ENCODE measurements around the gene KCNN1.
"Not testable (repeated sequence)": the region's sequence is repeated elsewhere in the genome, so short reads cannot be mapped to it uniquely, and the experiment has no call there.

Gene KCNN1

GRCh38 chr19:18001777-18002345 is 35.0 kb downstream of the KCNN1 start:
- DNase-seq = no peak

GRCh38 chr19:18002347-18002850 is 35.5 kb downstream of the KCNN1 start:
- DNase-seq = no peak

GRCh38 chr19:18005750-18006149 is 38.8 kb downstream of the KCNN1 start:
- not testable (repeated sequence) for DNase-seq

- DNase-seq = peak; percentile 39
Measured at GRCh38 chr19:18007044-18007916, 40.4 kb downstream of the KCNN1 start.

DNA sequence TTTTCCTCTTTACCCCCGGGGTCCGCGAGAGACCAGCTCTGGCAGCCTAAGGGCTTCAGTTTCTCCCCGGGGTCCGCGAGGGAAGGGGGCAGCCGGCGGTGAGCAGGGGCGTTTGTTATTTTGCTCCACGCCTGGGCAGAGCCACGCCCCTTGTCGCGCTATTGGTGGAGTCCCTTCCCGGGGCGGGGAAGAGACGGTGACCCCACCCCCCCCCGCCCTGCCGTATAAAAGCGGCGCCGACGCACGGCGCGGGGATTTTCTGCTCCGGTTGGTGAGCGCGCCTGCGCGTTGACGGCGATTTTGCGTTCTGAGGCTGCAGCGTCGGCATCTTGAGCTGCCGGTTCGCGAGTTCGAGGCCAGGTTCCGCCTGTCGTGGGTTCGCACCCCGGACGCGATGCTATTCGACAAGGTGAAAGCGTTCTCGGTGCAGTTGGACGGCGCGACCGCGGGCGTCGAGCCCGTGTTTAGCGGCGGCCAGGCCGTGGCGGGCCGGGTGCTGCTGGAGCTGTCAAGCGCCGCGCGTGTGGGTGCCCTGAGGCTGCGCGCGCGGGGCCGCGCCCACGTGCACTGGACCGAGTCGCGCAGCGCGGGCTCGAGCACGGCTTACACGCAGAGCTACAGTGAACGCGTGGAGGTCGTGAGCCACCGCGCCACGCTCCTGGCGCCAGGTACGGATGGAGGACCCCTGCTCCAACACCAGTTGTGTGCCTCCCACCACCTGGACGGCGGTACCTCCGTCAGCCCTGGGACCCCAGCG is 41.2 kb downstream of the KCNN1 start, which contains the start of gene ARRDC2:
ARRDC2 (plus strand) TSS at position 254 of the 757 bp plus-strand sequence; CDS start at position 395, 141 bp downstream.
- DNase-seq = peak; percentile 86

DNA sequence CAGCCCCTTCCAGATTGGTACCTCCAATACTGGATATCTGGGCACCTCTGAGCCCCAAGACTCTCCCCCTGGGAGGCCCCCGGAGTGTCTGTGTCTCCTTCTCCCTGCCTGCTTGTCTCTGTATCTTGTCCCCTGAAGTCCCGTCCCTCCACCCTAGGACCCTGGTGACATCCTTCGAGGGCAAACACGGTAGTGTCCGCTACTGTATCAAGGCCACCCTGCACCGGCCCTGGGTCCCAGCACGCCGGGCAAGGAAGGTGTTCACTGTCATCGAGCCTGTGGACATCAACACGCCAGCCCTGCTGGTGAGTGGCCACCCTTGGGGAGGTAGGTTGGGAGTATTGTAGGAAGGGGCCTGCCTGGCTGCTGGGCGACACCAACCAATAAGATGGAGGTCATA is 41.9 kb downstream of the KCNN1 start:
- no peak for DNase-seq

DNA sequence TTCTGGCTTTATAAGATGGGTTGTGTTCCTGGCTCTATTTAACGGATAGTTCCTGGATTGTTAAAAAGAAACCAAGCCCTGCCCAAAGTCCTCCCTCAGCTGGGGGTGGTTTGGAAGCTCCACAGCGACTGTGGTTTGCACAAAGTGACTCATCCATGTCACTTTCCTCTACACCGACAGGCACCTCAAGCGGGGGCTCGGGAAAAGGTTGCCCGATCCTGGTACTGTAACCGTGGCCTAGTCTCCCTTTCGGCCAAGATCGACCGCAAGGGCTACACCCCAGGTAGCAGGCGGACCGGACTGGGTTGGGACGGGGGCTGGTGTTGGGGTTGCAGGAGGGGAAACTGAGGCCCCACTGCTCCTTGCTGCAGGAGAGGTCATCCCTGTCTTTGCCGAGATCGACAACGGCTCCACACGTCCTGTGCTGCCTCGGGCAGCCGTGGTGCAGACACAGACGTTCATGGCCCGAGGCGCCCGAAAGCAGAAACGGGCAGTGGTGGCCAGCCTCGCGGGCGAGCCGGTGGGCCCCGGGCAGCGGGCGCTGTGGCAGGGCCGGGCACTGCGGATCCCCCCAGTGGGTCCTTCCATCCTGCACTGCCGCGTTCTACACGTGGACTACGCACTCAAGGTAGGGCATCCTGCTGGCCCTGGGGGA is 42.6 kb downstream of the KCNN1 start:
- DNase-seq = no peak

DNA sequence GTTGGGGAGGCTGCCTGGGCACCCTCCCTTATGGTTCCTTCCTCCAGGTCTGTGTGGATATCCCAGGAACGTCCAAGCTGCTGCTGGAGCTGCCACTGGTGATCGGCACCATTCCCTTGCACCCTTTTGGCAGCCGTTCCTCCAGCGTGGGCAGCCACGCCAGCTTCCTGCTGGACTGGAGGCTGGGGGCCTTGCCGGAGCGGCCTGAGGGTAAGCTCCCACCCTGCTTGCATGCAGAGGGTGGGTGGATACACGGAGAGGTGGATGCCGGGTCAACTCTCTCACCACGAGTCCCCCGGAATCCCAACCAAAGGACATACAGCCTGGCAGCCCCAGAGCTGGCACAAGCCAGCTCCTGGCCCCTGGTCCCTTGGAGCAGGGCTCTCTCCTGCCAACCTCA is 43.2 kb downstream of the KCNN1 start:
- DNase-seq = no peak

DNA sequence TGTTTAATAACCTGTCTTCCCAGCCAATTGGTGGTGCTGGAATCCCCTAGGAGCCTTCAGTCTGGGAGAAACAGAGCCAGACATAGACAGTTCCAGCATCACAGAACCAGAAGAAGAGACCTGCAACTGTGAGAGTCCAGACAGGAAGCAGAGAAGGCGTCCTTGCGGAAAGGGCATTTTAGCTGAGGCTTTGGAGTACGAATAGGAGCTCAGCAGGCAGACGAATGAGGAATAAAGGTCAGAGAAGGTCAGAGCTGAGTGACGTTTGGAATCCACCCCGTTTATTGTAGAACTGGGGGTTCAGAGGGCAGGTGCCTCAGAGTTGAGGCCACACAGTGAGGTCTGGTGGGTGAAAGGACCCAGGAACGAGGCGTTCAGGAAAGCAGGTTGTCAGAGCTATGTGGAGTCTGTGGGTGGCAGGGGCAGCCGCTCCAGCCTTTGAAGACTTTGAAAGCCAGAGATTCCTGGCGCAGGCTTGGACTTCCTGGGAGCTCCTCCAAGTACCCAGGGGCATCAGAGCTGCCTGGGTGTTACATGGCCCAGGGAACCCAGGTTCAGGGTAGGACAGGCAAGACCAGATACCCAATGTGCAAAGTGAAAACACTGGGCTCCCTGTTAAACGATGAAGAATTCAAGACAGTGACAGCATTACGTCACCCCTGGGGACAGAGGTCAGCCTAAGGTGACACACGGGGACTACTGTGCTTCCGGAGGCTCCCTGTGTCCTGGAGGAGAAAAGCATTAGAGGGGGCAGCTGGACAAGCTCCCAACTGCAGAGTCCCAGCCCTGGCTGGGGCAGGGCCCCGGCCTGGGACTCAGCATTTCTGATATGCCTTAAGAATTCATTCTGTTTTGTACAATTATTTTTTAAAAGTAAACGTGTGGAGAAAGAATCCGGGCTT is 46.6 kb downstream of the KCNN1 start:
- no peak for DNase-seq

DNA sequence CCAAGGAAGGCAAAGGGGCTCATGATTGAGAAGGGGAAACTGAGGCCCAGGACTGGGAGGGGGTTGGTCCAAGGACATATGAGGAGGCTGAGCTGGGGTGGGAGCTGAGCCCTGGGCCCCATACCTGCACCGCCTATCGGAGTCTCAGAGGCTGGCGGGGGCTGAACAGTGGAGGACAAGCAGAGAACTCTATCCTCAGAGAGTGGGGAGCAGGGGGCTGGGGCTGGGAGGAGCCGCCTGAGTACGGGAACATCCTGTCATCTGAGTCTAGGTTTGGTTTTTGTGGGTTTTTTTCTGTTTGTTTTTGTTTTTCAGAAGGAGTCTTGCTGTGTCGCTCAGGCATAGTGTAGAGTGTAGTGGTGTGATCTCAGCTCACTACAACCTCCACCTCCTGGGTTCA is 47.3 kb downstream of the KCNN1 start:
- no peak for DNase-seq

GRCh38 chr19:18016209-18016910 is 49.5 kb downstream of the KCNN1 start:
- no peak for DNase-seq

DNA sequence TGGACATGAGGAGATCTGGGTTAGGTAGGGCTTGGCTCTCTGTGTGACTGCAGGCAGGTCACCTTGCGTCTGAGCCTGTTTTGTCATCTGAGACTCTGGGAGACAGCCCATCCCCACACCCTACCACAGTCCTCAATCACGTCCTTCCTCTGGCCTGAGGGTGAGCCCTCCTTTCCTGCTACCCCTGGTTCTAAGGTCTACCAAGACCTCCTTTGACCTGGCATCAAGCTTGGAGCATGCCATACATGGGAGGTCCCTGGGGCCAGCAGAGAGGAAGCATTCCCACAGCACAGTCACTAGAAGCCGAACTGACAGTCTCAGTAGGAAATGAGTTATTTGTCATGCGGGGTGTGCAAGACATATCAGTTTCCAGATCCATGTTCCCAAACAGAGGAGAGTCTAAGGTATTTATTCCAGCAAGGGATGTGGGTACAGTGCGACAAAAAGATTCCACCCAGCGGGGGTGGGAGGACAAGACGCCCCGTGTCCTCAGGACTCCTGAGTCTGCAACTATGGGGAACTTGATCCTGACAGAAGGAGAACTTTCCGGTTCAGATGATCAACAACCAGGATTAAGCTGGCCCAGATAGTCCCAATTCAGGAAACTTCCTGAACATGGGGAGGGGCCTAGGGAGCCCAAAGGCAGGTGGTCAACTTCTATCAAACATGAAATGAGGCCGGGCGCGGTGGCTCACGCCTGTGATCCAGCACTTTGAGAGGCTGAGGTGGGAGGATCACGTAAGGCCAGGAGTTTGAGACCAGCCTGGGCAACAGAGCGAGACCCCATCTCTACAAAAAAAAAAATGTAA is 50.6 kb downstream of the KCNN1 start:
- no peak for DNase-seq

GRCh38 chr19:18020212-18021085 is 53.5 kb downstream of the KCNN1 start:
- DNase-seq = no peak

GRCh38 chr19:18021121-18021755 is 54.3 kb downstream of the KCNN1 start:
- DNase-seq = no peak

- no peak for DNase-seq
Measured at GRCh38 chr19:18023622-18024251, 56.8 kb downstream of the KCNN1 start.

DNA sequence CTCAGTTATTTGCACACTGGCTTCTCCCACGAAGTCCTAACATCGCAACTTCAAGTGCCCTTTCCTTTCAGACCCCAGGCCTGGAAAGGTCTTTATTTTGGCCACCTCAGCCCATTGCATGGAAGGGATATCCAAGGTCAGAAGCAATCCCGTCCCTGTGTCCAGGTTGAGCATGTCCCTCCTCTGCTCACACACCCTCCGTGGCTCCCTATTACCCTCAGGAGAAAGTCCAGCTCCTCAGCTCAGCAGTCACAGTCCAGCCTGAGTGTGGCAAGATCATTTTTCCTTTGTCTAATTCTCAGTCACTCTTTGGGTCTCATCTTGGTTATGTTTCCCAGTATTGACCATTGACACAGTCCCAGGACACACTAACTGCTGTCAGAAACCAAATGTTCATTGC is 60.2 kb downstream of the KCNN1 start:
- no peak for DNase-seq

DNA sequence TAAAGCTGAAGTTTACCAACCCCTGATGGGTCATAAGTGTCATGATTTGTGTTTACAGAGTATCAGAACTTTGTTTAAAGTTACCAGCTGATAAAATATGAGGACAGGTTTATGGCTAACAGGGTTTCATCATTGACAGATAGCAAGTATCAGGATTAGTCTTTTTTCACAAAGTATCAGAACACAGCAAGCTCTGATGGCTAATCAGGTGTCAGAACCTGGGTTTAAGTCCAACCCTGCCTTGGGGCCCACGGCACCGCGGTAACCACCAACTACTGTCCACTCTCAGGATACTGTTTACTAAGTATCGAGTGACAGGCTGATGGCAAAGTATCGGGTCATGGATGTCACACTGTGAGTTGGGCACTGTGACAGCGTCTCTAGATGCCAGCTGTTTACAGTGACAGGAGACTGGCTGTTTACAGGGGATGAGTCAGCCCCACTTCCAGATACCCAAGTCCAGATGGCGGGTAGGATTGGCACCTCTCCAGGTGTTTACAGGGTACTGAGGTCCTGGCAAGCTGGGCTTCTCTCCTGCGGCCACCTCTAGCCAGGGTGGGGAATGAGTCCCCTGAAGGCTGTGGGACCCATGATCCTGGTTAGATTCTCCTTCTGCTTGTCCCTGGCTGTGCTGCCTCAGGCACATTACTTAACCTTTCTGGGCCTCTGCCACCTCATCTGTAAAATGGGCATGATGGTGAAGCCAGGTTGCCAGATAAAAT is 62.9 kb downstream of the KCNN1 start:
- DNase-seq = no peak

All from NCI-H2227 treated with DMSO at 0.1 percent for 48 hours (cell line).